GM19238 (cell line): Measurements from ENCODE around the gene PRKAR2B.
"Not testable (repeated sequence)": the region's sequence is repeated elsewhere in the genome, so short reads cannot be mapped to it uniquely, and the experiment has no call there.

ENCODE experiments used
- DNase-seq: peaks from one replicate; pipeline ENCODE4 v3.0.0; 2011; ENCODE audit warnings: low spot score; ENCODE audit not compliant: insufficient read length

The PRKAR2B gene

DNA sequence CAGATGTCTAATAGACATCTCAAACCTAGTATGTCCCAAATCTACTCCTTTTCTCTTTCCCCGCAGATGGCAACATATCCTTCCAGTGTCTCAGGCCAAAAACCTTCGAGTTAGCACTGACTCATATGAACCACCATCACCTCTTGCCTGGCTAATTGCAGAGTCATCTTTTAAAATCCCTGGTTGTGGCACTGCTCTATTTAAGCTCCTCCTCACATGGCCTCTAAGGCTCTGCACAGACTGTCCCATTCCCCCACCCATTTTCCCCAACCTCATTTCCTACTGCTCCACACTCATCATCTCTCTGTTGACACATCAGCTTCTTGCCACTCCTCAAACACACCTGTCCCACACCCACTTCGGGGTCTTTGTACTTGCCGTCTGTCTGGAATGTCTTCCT is 107.5 kb downstream of the PRKAR2B start:
- DNase-seq, result no peak

DNA sequence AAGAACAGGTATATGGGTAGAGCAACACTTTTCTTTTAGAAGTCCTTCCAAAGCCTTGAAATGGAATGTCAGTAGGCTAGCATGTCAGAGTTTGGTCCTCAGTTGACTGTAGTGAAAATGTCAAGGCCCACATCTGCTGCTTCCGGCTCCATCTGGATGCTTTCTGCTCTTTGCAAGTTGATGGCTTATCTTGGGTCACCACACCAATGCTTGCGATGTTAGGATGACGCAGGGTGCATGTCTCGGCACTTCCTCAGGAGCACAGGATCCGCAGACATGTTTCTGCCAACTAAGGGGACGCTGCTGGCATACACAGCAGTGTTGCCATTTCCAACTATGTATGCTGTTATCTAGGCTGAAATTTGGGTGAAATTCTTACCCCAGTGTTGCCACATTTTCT is 110.3 kb downstream of the PRKAR2B start:
- DNase-seq, result no peak

DNA sequence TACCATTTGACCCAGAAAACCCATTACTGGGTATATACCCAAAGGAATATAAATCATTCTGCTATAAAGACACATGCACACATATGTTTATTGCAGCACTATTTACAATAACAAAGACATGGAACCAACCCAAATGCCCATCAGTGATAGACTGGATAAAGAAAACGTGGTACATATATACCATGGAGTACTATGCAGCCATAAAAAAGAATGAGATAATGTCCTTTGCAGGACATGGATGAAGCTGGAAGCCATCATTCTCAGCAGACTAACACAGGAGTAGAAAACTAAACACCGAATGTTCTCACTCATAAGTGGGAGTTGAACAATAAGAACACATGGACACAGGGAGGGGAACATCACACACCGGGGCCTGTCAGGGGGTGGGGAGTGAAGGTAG is 111.2 kb downstream of the PRKAR2B start:
- DNase-seq, result not testable (repeated sequence)

DNA sequence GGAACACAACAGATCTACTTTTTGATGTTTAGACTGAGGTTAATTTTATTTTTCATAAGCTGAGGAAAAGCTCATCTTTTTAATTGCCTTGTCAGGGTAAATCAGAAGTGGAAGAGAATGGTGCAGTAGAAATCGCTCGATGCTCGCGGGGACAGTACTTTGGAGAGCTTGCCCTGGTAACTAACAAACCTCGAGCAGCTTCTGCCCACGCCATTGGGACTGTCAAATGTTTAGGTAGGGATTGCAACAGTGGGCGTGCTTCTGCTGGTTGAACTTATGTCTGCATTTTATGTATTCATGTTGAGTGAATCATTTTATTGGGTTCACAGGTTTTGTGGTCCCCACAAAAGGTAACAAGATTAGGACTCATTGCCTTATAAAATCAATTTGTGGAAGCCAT is 112.6 kb downstream of the PRKAR2B start:
- DNase-seq, result no peak

DNA sequence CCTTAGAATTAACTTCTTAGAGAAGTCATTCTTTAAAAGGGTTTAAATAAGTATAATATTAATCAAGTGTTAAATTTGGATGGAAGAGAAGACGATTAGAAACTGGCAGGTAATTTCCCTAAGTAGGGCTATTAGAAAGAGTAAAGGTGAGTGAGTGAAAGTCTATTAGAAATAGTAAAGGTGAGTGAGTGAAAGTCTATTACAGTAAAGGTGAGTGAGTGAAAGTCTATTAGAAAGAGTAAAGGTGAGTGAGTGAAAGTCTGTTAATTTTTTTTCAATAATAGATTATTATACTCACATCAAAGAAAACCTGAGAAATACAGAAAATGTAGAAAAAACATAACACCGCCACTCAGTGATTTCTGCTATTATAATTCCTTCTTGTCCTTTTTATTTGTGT is 113.5 kb downstream of the PRKAR2B start:
- no peak for DNase-seq

DNA sequence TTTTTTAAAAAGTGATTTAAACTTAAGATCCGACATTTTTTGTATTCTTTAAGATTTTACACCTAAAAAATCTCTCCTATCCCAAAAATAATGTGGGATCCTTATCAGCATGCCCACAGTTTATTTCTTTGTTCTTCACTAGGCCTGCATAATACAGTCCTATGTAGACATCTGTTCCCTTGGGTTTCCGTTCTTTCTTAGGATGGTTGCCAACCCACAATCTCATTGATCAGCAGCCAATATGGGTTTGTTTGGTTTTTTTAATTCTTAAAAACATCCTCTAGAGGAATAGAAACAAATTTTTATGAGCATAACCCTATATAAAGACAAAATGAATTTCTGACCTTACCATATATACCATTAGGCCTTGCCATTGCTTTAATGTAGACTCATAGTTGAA is 115.9 kb downstream of the PRKAR2B start:
- DNase-seq, result no peak

DNA sequence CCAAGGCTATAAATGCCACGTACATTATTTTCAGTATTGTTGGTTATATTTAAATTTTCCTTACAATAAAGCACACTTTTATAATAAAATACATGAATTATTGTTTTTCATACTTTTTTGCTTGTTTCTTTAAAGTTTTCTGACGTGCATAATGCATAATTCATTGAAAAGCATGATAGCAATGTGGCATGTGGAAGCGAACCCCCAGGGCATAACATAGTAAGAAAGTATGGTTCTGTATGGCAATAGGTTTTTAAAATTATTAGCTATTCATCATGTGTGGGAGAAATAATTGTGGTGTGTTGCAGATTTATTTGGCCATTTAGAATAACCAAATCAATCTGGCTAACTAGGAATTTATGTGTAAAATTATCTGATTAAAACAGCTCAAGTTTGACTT is 116.9 kb downstream of the PRKAR2B start:
- no peak for DNase-seq

DNA sequence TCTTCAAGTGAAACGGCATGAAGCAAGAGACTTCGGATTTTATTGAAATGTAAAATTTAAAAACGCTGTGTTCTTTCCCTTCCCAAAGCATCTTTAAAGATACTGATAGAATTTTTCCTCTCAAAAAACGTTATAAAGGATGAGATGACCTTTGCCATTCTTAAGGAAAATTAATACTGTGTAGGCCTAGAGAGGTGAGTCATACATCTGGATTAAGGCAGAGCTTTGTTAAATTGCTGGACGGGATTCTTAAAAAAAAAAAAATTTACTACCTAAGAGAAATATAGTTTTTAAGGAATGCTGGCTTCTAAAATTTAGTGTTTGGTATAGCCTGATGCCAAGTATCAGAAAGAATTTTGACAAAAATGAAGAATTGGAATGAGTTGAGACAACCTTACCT is 118.0 kb downstream of the PRKAR2B start:
- DNase-seq, result no peak

DNA sequence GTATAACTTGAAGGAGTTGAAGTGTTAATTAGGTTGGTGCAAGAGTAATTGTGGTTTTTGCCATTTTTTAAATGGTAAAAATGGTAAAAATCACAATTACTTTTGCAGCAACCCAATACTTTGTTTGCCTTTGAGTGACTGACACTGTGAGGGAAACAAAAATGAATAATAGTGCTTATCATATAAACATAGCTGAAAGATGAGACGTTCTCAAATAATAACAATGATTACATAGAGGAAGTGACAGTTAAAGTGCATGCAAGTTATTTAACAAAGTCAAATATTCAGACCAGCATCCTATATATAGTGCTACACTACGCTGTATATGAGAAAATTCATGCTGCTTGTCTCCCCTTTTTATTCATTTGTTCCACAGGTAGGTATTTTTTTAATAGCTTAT is 119.6 kb downstream of the PRKAR2B start:
- DNase-seq, result no peak

DNA sequence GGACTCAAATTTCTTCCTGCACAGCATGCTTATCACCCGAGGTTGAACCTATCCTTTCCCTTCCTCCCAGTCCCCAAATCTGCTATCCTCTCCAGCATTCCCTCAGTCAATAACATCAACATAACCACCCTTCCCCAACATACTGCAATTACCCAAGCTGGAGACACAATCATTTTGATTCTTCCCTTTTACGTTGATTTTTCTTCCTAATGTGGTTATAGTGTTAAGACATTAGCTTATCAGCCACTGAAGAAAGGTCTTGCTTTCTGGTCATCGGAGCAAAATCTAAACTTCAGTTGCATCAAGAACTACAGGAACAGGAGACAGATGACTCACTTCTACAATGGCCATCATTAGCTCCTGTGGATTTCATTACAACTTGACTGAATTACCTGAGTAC is 120.8 kb downstream of the PRKAR2B start:
- DNase-seq, result no peak

DNA sequence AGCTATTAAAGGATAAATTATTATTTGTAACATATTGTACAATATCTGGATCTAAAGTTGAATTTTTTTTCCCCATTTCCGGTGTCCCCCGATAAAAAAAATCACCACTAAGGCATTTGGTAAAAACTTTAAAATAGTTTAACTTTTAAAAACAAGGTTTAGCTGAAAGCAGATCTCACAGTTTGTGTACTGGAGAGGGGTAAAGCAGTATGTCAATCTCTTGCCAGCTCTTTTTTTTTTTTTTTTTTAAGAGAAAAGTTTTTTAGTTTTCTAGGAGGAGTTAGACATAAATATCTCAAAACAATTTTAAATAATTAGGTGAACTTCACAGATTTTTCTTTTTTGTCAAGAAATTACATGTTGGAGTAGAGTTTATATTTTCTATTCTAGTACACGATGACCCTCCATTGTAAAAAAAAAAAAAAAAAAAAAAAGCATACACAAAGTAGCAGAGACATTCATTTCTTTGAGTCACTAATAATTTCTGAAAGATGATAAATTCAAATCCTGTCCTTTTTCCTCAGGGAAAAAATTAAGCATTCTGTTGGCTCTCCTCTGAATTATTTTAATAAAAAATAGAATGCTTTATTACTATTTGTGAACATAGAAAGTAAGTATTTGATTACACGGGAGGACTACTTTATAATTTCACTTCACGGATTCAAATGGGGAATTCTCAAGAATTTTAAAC is 122.4 kb downstream of the PRKAR2B start:
- no peak for DNase-seq

DNA sequence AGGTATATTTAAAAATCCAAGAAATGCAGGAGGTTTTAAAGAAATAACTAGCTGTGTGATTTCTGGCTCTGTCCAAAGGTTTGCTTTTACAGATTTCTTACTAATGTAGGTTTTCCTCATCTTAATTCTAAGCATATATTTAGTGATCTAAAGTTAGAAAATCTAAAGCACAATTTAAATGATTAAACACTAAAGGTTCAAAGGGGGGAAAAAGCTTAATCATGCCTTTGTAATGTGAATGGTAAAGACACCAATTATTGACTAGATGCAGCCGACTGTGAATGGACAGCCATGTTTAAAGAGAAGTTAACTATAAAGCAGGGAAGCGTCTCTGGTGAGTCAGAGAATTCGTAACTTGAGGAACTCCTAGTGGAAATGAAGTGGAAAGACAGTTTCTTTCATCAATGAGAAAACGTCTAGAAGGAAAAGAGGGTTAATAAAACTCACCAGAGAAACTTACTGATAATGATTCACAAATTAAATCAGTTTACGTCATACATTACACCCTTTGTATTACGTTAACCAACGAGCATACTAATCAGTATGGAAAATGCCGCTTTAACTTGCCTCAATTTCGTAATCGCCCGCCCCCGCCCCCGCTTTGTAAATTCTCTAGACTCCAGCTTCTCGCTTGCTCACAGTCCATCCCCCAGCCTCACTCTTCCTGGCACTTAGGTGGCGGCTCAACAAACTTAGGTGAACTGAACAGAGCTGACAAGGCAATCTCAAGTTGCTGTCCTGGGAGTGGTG is 123.2 kb downstream of the PRKAR2B start:
- no peak for DNase-seq

DNA sequence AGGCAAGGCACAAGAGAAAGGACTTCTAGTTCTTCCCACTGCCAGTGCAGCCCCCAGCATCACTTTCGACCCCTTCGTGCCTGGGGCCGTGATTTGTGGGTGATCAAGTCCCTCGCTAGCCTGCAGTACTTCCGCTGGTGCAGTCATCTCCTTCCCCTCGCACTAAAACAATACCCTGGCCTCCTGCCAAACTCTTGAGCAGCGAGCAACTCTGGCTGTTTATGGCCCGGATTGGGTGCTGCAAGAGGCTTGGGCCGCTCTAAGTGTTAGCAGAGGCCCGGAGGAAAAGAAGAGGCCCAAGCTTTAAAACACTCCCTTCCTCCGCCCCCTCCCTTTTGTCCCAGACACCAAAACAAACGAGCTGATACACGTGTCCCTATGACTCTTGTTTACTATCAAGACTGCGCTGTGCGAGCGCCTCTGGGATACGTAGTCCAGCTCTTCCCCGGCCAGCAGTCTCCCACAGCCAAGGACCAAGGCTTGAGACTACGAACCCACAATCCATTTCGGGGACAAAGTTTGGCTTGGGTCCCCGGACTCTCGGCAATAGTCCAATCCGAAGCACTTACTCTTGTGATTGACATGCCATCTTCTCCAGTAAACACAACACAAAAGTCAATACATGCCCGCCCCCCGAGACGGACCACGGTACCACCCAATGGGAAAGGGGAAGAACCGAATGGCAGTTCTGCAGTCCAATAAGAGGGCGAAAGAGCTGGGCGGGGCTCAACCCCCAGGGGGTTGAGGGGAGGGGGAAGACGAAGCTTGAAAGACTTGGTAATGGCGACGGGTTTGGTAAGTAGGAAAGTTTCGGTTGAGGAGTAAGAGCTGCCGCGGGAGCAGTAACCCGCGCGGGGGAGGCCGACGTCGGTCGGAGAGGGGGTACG is 124.0 kb downstream of the PRKAR2B start, which contains the start of gene HBP1:
Gene HBP1, plus strand, starts transcription at position 771 of the 887 bp plus-strand sequence. CDS start 10,891 bp downstream, outside the sequence.
- DNase-seq, result peak; percentile 82

DNA sequence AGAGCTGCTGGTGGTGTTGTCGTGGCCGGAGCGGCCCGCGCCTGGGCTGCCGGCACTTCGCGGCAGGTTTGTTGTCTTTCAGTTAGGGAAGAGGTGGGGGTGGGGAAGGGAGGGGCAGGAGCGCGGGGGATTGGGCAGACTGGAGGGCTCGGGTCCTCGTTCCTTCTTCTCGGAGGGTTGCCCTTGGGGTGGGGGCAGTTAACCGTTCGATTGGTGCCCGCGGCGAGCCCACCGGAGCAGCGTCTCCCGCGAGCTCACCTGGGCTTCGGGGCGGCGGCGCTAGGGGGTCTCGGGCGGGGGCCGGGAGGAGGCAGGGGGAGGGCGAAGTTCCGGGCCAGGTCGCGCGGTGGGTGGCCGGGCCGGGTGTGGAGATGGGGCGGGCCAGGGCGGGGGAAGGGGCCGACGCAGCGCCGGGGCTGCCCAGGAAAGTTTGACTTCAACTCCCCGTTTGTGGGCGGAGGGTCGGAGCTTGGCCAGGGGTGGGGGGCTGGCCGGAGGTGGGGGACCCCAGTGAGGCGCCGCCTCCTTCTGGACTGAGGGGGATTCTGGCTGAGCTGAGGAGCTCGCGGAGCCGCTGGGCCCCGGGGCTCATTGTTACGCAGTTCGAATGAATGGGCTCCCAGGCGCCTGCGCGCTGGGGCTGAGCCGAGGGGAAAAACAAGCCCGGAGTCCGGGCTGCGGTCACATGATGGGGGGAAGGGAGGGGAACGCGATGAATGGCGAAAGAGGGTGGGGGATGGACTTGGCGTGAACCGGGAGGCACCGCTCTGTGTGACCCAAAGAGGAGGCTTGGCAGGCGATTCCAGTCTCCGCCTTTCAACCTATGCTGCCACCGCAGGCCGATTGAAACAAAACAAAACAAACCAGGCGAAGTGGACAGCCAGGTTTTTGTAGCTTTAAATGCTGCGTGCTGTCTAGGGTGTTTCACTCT is 124.9 kb downstream of the PRKAR2B start:
- peak; percentile 45 for DNase-seq

DNA sequence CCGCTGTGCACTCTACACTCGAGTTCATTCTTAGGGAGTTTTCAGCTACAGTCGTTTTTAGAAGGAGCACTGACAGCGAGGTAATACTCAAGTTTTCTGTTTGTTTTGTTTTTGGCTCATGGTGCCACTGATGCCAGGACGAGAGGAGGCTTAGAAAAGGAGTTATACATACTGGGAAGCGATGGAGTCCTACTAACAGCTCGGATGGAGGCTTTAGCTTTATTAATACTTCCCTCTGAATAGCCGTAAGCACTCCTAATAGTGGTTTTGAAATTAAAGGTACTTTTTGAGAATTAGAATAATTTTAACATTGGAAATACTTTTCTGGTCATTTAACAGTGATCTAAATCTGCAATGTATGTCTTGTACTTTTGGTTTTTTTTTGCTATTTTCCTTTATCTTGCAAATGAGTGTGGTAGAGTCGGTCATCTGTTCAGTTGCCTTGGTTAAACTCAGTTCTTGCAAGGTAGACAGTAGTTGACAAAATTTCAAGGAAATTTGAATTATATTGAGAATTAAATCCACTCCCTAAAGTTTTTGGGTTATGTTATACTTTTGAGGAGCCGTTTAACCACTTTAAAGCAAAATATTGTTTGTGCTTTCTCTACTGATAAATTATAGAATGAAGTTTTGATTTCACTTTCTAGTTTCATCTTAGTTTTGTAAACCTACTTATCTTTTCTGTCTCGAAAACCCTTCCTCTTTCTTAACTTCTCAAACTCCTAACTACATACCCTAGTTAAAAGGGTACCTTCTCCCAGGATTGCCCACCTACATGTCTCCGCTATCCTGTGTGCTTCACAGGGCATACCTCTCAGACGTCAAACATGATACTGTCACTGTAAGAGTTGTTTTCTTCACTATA is 125.8 kb downstream of the PRKAR2B start:
- no peak for DNase-seq

DNA sequence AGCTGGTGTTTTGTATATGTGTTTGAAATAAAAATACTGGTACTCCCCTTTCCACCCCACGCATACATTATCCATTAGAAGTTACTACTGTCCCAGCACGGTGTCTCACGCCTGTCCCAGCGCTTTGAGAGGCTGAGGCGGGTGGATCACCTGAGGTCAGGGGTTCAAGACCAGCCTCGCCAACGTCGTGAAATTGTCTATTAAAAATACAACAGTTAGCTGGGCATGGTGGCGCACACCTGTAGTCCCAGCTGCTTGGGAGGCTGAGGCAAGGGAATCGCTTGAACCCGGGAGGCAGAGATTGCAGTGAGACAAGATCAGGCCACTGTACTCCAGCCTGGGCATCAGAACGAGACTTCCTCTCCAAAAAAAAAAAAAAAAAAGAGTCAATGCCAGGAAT is 127.0 kb downstream of the PRKAR2B start:
- DNase-seq, result no peak

DNA sequence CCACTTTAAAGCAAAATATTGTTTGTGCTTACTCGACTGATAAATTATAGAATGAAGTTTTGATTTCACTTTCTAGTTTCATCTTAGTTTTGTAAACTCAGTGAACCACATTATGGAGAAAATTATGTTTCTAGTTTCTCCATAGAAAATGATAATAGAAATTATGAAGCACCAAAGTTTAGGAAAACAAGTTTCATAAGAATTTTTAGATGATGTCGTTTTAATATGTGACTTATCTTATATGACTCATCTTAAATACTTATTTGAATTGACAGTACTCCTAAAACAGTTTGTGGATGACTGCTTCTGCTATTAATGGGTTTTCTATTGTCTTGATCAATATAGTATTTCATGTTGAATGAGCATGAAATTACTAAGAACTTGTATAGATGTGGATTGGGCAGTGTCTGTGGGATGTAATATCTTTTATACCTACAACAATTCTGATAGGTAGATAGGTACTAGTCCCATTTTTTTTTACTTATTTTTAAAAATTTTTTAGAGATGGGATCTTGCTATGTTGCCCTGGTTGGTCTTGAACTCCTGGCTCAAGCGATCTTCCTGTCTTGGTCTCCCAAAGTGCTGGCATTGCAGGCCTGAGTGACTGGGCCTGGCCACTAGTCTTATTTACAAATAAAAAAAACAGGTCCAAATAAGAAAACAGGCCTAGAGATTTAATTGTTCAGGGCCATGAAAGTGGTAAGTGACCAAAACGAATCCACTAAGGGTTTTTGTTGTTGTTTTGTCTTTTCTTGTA is 127.9 kb downstream of the PRKAR2B start:
- no peak for DNase-seq

DNA sequence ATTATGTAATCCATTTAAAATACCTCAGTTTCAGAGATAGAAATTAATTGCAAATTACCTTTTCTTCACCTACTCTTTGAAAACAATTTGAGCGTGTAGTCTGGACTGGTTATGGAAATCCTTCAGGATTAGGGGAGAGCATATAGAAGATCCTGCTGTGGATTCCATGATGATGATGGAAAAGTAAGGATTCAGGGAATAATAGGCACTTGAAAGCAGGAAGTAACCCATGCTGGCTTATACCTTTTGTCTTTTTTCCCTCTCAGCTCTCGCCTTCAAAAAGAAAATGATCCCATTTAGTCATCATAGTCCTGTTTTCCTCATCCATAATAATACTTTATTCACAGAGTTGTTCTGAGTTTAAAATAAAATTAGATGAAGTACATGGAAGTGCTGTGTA is 128.7 kb downstream of the PRKAR2B start:
- no peak for DNase-seq
